Epithelial cell of prostate (primary cell): ENCODE data around the gene EFL1.
"Not testable (repeated sequence)": the region's sequence is repeated elsewhere in the genome, so short reads cannot be mapped to it uniquely, and the experiment has no call there.

Experiments
- DNase-seq: peaks from one replicate; pipeline ENCODE4 v3.0.0-alpha.2; 2011; ENCODE audit warnings: low read depth, low spot score
- H3K27ac ChIP-seq: fragments of 450-650 bp; 2 replicates; pipeline ENCODE4 v1.5.1; 2017; ENCODE audit warnings: mild to moderate bottlenecking

Gene EFL1

DNA sequence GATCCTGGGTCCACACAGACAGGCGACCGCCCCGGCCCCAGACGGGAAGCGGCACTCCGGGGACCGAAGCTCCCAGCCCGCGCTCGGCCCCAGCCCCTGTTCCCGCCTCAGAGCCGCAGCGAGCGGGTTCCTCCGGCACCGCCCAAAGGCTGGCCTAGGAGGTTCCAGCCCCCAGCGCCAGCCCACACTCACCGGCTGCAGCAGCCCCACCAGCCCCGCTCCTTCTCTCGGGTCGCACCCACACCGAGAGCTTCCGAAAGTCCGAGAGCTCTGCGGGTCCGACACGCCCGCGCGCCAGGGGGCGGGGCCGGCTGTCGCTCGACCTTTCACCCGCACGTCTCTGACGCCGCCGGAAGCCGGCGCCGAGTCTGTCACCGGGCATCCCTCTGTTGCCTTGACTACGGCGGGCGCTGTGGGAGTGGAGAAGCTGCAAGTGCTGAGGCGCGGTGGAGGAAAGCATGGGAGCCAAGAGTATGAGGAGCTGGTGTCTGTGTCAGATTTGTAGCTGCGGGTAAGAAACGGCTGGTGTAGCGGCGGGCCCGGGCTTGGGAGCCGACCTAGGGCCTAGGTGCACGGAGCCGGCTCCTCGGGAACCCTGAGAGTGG lies at the start of gene EFL1, which contains the start of gene SAXO2:
EFL1 (minus strand) TSS at position 313 of the 605 bp plus-strand sequence. CDS start 956 bp downstream, outside the sequence.
SAXO2 (plus strand) TSS at position 397 of the 605 bp plus-strand sequence; CDS start at position 459, 62 bp downstream.
- H3K27ac ChIP-seq: peak within 1 kb of the TSS; percentile 85
- DNase-seq: no peak

DNA sequence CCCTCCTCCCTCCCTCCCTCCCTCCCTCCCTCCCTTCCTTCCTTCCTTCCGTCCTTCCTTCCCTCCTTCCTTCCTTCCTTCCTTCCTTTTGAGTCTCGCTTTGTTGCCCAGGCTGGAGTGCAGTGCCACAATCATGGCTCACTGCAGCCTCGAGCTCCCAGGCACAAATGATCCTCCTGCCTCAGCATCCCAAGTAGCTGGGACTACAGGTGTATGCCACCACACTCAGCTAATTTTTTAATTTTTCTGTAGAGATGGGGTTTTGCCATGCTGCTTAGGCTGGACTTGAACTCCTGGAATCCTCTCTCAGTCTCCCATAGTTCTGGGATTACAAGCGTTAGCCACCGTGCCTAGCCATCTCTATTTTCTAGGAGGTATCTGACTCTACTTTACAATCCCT lies 48.8 kb upstream of the EFL1 start:
- H3K27ac ChIP-seq, DNase-seq: not testable (repeated sequence)

DNA sequence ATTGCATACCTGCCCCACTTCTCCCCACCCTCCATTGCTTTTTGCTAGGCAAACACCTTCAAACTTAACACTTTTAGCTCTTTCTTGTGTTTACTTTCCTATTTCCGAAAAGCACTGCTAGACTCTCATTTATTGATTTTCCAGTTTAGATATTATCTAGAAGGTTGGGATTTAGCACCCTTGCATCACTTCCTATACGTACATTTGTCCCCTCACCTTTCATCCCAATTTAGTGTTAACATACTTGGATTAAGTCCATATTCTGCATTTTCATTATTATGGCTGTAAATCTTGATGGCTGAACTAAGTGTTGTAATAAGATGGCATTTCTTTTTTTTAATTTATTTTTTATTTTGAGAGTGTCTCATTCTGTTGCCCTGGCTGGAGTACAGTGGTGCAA lies 47.3 kb upstream of the EFL1 start:
- H3K27ac ChIP-seq: no peak overlapping the region
- no peak for DNase-seq

- no peak overlapping the region for H3K27ac ChIP-seq
- no peak for DNase-seq
These were observed 45.2 kb upstream of the EFL1 start for GRCh38 chr15:82307714-82308081.

DNA sequence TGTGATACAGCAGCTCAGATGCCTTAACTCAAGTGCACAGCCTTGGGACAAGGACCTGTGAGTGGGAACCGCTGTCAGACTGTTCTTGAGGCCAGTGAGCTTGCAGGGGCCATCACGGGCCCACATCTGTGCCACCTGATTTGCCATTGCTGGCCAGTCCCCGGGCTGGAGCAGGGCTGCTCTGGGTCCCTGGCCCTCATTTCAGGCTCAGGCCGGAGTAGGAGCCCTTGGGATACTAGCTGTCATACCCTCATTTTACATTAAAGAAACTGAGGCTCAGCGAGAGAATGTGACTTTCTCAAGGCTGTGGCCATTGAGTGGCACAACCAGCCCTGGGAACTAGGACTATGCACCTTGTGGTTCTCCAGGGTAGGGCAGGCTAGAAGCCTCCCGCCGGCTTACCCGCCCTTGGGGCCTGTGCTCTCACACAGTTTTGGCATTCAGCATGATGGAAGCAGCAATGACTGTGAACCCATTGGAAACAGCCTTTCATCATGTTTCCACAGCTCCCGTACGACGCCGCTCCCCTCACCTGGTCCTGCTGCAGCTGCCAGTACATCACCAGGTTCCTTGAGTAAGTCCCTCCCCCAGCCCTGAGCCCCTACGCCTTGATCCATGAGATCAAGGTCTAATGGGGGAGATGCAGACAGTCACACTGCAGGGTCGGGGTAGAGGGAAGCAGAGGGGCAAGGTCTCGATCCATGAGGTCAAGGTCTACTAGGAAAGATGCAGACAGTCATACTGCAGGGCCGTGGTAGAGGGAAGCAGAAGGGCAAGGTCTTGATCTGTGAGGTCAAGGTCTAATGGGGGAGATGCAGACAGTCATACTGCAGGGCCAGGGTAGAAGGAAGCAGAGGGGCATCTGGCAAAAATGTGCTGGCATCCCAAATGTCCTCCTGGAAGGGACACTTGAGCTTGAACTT lies 44.5 kb upstream of the EFL1 start:
- no peak for DNase-seq
- H3K27ac ChIP-seq: no peak overlapping the region

DNA sequence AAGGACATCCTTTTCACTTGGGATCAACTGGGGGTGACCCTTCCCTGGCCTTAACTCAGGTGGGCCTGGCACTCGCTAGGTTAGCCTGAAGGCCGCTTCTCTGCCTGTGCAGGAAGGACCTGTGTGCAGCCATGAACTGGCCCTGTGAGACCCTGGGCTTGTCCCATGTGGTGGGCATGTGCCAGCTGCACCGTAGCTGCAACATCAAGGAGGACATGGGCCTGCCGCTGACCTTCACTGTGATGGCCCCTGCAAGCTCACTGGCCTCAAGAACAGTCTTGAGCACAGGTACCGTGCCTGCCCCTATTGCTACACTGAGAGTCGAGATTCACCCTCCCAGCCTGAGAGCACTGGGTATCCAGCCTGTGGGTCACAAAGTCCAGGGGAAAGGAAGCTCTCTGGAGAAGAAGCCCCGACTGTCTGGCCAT lies 43.1 kb upstream of the EFL1 start:
- DNase-seq: no peak
- H3K27ac ChIP-seq: no peak overlapping the region

- no peak overlapping the region for H3K27ac ChIP-seq
- DNase-seq: no peak
These were observed 42.2 kb upstream of the EFL1 start for GRCh38 chr15:82304778-82305090.

GRCh38 chr15:82303956-82304777 lies 41.6 kb upstream of the EFL1 start:
- DNase-seq: no peak
- no peak overlapping the region for H3K27ac ChIP-seq

- H3K27ac ChIP-seq: no peak overlapping the region
- no peak for DNase-seq
These were observed 38.9 kb upstream of the EFL1 start for GRCh38 chr15:82301296-82302016.

DNA sequence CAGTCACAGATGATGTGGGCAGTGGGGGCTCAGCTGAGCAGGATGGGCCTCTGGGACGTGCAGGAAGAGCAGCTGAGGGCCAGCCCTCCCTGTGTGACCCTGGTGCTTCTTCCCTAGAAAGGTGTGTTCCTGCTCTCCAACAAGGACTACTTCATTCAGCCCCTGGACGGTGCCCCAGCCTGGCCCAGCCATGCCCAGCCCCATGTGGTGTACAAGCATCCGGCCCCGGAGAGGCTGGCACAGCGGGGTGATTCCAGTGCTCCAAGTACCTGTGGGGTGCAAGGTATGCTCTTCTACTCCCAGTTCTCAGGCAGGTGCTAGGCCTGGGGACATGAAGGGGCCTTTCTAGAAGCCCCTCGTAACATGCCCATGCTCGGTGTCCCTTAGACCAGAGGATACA lies 38.3 kb upstream of the EFL1 start:
- H3K27ac ChIP-seq: no peak overlapping the region
- no peak for DNase-seq

- not testable (repeated sequence) for H3K27ac ChIP-seq, DNase-seq
These were observed 37.8 kb upstream of the EFL1 start for GRCh38 chr15:82300326-82300725.

DNA sequence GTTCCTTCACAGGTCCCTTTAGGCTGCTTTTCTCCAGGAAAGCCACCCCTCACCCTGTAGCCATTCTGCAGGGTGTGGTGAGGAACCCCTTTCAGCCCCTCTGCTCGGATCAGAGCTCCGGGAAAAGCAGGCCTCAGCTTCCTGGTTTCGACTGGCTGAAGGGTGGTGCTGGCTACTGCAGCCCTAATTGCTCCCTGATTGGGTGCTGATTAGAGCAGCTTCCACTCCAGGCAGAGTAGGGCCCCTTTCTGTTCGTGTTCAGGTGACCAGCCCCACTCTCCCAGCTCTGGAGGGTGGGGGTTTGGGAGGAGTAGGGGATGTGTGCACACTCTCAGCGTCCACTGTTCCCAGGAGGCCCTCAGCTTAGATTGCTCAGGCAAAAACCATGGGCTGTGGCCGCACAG lies 37.0 kb upstream of the EFL1 start:
- not testable (repeated sequence) for DNase-seq, H3K27ac ChIP-seq

DNA sequence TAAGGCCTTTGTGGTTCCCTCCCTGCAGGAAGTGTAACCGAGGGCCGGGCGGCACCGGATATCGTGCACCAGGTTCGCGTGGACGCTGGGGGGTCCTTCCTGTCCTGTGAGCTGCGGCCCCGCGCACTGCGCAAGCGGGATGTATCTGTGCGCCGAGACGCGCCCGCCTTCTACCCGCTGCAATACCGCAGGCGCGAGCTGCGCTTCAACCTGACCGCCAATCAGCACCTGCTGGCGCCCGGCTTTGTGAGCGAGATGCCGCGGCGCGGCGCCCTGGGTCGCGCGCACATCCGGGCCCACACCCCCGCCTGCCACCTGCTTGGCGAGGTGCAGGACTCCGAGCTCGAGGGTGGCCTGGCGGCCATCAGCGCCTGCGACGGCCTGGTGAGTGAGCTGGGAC lies 36.0 kb upstream of the EFL1 start:
- DNase-seq: no peak
- H3K27ac ChIP-seq: no peak overlapping the region

DNA sequence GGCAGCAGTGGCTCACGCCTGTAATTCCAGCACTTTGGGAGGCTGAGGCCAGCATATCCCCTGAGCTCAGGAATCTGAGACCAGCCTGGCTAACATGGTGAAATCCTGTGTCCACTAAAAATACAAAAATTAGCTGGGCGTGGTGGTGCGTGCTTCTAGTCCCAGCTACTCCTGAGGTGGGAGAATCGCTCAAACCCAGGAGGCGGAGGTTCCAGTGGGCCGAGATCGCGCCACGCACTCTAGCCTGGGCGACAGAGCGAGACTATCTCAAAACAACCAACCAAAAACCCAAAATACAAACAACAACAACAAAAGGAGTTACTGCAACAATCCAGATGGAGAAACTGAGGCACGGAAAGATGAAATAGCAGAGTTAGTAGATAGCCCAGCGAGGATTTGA lies 35.5 kb upstream of the EFL1 start:
- no peak overlapping the region for H3K27ac ChIP-seq
- DNase-seq: no peak

DNA sequence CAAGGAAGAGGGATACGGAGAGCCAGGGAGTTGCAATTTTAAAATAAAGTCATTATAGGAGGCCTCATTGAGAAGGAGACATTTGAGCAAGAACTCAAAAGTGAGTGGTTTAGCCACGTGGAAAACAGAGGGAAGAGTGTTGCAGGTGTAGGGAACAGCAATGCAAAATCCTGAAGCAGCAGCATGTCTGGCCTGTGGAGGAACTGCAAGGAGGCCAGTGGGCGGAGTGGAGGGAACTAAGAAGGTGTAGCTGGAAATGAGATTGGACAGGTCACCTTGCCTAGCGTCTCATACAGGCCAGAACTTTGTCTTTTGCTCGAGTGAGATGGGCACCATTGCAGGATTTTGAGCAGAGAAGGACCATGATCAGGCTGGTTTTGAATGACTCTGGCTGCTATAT lies 35.0 kb upstream of the EFL1 start:
- H3K27ac ChIP-seq: no peak overlapping the region
- no peak for DNase-seq

DNA sequence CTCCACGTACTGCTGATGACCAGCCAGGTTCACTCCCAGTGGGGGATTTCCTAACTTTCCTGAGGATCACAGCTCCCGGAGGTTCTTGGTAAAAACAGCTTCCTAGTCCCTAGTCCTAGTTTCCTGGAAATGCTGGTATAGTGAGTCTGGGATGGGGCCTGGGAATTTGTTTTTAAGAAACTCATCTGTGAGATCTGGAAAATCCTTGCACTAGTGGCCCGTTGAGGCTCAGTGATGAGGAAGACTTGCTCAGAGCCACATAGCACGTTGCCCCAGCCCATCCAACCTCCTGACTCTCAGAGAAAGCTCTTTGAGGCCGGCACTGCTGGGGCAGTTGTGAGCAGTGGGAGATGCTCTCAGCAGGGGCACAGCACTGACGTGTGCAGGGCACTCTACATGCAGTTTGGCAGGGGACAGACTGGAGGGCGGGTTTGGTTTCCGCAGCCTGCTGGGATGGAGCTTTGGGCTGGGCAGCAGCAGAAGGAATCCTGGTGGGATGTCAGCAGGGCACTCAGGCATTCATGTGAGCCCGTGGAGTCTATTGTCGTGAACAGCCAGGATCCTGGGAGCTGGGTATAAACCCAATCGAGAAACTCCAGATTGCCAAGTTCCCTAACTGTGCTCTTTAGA lies 31.6 kb upstream of the EFL1 start:
- no peak for DNase-seq
- no peak overlapping the region for H3K27ac ChIP-seq

DNA sequence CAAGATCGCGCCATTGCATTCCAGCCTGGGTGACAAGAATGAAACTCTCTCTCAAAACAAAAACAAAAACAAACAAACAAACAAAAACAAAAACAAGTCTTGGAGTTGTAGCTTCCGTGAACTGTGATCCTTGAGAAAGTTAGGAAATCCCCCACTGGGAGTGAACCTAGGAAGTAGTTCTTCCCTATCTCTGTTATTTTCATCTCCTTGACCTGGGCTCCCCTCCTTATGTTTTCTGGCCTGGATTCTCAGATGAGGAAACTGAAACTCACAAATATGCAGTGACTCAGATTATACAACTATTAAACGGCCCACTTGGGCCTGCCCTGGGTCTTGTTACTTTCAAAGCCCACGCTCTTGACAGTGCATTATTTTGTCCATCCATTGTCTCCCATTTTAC lies 29.7 kb upstream of the EFL1 start:
- no peak overlapping the region for H3K27ac ChIP-seq
- DNase-seq: no peak

DNA sequence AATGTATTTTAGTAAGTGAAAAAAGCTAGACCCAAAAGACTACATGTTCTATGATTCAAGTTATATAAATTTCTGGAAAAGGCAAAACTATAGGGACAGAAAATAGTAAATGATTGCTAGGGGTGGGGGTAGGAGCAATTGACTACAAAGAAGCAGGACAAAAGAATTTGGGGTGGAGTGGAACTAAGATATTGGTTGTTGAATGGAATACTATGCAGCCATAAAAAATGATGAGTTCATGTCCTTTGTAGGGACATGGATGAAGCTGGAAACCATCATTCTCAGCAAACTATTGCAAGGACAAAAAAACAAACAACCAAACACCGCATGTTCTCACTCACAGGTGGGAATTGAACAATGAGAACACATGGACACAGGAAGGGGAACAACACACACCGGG lies 25.7 kb upstream of the EFL1 start:
- H3K27ac ChIP-seq, DNase-seq: not testable (repeated sequence)

DNA sequence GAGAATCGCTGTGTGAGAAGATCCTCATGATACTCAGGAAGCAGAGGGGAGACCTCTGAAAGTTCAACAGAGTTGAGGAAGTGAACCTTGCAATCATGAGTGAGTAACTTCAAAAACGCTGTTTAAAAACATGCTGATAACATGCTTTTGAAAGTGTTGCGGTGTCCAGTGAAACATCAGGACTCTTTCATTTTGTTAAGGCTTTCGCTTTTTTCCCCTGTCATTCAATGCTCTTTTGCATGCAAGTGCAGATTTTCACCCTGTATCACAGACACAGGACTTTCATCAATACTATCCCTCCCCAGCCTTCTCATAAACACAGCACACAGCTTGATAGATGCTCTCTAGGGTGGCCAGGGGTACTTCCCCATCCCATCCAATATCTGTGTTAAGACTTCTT lies 23.9 kb upstream of the EFL1 start:
- H3K27ac ChIP-seq, DNase-seq: not testable (repeated sequence)

DNA sequence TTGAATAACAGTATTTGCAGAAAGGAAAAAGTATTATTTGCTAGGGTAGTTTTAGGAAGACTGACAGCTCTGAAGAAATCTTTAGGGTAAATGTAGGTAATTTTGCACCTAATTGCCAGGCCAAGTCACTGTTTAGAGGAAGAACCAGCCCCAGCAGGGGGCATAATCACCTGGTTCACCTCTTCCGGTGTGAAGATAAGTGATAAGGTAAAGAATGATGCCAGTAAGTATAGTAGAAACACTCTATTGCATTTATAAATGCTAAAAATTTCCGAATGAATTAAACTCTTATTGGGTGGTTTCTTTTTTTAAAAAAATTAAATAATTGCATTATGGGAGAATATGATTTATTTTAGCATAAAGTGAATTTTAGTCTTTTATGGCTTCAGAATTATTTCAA lies 21.8 kb upstream of the EFL1 start:
- H3K27ac ChIP-seq, DNase-seq: not testable (repeated sequence)
